HG02642 (cell line): ENCODE measurements around the gene EIF4A3.
A peak's percentile ranks its signal among the peaks of the same experiment; 100 is the strongest.
"Not testable (repeated sequence)": the region's sequence is repeated elsewhere in the genome, so short reads cannot be mapped to it uniquely, and the experiment has no call there.

Experiments used
- ATAC-seq: cut with Tn5 transposase; IDR thresholded peaks from one replicate; pipeline ENCODE4 v1.9.1; 2021; ENCODE audit warnings: mild to moderate bottlenecking; ENCODE audit not compliant: unreplicated experiment, poor library complexity

EIF4A3 gene

DNA sequence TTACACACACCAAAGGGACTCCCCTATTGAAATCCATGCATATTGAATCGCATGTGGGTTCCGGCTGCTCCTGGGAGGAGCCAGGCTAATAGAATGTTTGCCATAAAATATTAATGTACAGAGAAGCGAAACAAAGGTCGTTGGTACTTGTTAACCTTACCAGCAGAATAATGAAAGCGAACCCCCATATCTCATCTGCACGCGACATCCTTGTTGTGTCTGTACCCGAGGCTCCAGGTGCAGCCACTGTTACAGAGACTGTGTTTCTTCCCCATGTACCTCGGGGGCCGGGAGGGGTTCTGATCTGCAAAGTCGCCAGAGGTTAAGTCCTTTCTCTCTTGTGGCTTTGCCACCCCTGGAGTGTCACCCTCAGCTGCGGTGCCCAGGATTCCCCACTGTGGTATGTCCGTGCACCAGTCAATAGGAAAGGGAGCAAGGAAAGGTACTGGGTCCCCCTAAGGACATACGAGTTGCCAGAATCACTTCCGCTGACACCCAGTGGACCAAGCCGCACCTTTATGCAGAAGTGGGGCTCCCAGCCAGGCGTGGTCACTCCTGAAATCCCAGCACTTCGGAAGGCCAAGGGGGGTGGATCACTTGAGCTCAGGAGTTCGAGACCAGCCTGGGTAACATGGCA is 43.4 kb downstream of the EIF4A3 start:
- no peak for ATAC-seq

DNA sequence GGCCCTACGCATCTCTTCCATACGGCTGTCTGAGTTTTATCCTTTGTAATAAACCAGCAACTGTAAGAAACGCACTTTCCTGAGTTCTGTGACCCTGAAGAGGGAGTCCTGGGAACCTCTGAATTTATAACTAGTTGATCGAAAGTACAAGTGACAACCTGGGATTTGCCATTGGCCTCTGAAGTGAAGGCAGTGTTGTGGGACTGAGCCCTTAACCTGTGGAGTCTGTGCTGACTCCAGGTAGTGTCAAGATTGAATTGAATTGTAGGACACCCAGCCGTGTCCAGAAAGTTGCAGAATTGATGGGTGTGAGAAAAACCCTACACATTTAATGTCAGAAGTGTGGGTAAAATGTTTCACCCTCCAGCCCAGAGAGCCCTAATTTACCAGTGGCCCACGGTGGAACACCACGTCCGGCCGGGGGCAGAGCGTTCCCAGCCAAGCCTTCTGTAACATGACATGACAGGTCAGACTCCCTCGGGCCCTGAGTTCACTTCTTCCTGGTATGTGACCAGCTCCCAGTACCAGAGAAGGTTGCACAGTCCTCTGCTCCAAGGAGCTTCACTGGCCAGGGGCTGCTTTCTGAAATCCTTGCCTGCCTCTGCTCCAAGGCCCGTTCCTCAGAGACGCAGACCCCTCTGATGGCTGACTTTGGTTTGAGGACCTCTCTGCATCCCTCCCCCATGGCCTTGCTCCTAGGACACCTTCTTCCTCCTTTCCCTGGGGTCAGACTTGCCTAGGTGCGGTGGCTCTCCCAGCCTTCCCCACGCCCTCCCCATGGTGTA is 44.1 kb downstream of the EIF4A3 start:
- ATAC-seq: no peak

DNA sequence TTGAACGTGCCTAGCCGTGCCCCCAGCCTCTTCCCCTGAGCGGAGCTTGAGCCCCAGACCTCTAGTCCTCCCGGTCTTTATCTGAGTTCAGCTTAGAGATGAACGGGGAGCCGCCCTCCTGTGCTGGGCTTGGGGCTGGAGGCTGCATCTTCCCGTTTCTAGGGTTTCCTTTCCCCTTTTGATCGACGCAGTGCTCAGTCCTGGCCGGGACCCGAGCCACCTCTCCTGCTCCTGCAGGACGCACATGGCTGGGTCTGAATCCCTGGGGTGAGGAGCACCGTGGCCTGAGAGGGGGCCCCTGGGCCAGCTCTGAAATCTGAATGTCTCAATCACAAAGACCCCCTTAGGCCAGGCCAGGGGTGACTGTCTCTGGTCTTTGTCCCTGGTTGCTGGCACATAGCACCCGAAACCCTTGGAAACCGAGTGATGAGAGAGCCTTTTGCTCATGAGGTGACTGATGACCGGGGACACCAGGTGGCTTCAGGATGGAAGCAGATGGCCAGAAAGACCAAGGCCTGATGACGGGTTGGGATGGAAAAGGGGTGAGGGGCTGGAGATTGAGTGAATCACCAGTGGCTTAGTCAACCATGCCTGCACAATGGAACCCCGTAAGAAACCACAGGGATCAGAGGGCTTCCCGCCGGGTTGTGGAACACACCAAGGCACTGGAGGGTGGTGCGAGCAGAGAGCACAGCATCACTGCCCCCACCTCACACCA is 44.8 kb downstream of the EIF4A3 start:
- peak; percentile 16 for ATAC-seq

DNA sequence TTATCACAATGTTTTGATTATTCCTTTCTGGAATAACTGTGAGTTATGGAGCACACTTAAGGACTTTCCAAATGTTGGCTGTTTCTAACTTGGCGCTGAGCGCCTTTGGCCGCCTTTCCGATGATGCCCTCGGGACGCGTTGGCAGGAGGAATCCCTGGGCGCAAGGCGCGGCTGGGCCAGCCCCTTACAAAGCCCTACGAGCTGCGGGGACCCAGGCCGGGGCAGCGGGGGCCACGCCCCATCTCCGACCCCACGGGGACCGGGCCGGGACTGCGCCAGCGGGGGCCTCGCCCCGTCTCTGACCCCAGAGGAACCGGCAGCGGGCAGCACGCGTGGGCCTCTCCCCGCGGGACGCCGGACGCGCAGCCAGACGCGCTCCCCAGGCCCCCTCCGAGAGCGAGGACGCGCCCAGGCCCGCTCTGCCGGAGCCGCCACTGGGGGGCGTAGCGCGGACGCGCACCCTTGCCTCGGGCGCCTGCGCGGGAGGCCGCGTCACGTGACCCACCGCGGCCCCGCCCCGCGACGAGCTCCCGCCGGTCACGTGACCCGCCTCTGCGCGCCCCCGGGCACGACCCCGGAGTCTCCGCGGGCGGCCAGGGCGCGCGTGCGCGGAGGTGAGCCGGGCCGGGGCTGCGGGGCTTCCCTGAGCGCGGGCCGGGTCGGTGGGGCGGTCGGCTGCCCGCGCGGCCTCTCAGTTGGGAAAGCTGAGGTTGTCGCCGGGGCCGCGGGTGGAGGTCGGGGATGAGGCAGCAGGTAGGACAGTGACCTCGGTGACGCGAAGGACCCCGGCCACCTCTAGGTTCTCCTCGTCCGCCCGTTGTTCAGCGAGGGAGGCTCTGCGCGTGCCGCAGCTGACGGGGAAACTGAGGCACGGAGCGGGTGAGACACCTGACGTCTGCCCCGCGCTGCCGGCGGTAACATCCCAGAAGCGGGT is 45.6 kb downstream of the EIF4A3 start, which contains the start of gene GAA:
Gene GAA, plus strand, starts transcription at position 571 of the 935 bp plus-strand sequence. CDS start 3,006 bp downstream, outside the sequence.
- ATAC-seq: peak; percentile 76

DNA sequence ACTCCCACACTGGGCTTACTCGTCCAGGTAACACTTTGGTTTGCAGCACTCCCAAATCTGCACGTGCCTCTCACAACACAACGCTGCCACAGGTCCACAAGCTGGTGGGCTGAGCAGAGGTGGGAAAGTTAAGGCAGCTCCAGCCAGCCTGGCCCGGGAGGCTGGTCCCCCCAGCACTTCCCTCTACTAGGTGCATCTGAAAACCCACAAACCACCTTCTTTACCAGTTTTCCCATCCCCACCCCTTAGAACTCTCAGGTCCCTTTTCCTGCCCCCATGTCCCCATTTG is 46.9 kb downstream of the EIF4A3 start:
- ATAC-seq: no peak

DNA sequence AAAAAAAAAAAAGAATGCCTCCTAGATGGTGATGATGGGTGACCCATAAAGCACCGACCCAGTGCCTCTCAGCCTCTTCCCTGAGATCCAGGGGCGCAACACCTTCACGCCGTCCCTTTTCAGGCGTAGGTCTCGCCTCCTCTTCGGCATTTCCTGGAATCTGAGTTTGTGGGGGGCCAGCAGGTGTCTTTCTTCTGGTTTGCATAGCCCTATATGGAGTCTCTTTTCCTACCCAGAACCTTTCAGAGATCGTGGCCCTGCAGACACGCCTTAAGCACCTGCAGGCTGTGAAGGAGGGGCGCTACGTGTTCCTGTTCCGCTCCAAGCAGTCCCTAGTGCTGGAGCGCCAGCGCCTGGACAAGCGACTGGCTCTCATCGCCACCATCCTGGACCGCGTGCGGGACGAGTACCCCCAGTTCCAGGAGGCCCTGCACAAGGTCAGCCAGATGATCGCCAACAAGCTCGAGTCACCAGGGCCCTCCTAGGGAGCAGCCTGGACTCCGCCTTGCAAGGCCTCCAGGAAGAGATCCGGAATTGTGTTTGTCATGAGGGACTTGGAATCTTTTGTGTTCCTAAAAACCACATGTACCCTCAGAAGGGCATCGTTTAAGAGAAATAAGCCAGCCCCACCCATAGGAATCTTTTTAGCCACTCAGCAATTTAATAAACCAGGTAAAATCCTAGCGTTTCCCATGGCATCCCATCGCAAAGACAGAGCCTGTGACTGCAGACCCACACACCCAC is 47.5 kb downstream of the EIF4A3 start:
- no peak for ATAC-seq

DNA sequence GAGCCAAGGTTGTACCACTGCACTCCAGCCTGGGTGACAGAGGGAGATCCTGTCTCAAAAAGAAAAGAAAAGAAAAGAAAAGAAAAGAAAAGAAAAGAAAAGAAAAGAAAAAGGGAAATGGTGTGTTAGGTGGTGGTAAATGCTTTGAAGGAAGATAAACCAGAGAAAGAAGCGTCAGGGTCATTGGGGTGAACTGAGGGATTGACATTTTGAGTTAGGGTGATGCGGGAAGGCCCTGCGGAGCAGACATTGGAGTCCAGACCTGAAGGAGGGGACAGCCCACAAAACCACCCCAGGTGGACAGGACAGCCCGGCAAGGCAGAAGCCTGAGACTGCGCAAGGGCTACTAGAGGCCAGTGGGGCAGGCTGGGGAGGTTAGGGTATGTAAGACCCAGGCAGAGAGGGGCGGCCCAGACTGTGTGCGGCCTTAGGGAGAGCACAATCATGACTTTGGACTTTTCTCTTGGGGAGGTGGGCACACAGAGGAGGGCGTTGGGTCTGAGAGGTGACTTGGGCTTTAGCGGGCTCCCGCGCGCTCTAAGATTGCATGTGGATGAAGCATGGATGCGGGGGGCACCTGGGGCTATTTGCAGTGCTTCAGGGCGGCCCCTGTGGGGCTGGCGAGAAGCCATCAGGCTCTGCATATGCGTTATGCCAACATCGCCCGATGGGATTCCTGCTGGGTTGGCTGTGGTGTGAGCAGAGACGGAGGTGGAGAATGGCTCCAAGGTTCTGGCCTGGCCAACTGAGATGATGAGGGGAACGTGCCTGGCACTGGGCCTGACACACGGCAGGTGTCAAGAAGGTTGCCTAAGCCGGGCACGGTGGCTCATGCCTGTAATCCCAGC is 48.9 kb downstream of the EIF4A3 start:
- no peak for ATAC-seq

DNA sequence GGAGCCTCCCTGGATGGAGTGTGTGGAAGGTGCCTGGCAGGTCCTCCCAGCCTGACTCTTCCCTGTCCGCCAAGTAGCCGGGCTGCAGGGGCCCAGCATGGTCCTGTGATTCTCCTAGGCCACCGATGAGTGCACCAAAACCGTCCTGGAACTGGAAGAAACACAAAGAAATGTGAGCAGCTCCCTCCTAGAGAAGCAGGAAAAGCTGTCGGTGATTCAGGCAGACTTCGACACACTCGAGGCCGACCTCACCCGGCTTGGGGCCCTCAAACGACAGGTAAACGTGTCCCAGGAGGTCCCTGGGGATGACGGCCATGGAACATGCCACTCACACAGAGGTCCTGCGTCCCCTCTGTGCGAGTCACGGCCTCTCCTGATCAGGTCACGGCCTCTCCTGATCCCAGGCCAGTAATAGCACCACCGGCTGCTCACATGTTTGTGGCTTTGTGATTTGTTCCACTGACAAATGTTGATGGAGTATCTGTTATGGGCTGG is 49.8 kb downstream of the EIF4A3 start:
- ATAC-seq: no peak

DNA sequence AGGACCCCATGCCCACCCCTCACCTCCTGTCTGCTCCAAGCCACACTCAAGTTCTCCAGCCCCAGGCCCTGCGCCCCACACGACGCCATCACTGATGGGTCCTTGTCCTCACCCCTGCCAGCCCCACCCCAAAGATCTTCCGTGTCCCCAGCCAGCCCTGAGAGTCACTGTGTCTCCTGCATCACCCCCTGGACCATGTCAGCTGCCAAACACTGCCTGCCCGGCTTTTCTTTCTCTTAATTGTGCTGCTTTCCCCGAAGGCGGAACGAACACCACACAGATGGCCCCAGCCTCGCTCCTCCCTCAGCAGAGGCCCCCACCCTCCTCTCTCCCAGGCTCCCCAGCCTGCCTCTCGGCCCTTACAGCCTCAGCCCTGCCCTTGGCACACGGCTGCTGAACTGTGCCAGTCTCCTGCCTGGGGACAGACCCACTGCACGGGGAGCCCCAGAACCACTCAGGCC is 50.3 kb downstream of the EIF4A3 start:
- ATAC-seq: no peak

DNA sequence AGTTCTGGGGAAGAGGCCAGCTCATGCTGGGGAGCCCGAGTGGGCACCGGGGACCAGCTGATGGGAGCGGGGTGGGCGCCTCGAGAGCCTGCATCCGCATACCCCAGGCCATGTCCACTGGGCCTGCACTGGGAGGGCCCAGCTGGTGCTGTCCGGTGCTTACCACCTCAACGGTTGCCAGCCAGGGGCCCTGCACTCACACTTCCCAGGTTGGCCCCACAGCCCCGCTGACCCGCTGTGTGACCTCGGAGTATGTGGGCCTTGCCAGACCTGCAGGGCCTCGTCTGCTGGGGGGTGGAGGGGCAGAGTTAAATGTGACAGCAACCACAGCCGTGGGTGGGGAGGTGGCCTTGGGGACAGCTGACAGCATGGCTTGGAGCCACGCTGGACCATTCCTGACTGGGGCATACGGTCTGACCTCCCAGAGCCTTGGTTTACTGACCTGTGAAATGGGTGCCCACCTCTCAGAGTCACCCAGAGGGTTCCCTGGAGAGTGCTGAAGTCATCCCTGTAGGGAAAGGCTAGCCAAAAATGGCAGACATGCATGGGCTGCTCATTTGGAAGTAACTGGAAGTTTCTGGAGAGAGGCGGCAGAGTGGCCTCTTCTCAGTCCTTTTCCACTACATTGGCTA is 51.0 kb downstream of the EIF4A3 start:
- ATAC-seq: no peak

DNA sequence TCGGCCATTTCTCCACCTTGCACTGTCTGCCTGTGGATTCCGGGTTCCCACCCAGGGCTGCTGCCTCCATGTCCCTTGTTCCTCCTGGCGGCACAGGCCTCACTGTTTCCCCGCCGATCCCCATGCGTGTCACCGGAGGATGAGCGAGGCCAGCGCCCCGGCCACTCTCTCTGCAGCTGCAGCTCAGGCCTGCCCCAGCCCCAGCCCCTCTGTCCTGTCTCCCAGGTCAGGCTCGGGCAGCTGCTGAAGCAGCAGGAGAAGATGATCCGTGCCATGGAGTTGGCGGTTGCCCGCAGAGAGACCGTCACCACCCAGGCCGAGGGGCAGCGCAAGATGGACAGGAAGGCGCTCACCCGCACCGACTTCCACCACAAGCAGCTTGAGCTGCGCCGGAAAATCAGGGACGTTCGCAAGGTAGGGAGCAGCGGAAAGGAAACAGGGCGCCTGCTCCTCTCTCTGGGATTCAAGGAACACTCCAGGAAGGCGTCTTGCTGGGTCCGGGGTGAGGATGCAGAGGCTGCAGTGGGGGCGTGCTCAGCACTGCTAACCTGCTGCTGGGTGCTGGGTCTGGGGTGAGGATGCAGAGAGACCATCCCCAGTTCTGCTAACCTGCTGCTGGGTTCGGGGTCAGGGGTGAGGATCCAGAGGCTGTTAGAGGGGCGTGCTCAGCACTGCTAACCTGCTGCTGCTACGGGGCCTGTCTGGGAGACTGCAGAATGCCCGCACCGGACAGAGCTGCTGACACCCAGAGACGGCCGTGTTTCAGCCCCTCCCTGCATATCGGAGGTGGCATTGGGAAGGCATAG is 51.7 kb downstream of the EIF4A3 start:
- no peak for ATAC-seq

DNA sequence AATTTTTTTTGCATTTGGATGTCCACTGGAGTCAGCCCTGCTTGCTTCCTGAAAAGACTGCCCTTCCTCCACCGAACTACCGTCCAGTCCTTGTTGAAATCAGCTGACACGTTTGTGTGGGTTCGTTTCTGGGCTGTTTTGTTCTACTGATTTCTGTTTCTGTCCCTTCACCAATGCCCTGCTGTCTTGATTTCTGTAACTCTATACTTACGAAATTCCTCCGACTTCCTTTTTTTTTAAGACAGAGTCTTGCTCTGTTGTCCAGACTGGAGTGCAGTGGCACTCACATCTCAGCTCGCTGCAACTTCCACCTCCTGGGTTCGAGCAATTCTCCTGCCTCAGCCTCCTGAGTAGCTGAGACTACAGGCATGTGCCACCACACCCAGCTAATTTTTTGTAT is 54.0 kb downstream of the EIF4A3 start:
- no peak for ATAC-seq

DNA sequence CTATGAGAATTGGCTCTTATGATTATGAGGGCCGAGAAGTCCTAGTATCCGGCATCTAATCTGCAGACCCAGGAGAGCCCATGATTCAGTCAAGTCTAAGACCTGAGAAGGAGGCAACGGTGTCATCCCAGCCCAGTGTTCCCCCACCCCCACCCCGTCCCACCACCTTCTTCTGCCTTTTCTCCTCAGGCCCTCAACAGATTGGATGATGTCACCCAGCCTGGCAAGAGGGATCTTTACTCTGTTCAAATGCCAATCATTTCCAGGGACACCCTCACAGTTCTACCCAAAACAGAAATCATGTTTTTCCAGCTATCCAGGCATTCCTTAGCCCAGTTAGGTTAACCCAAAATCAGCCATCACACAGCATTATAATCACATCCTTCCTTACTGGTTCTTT is 55.6 kb downstream of the EIF4A3 start:
- no peak for ATAC-seq

DNA sequence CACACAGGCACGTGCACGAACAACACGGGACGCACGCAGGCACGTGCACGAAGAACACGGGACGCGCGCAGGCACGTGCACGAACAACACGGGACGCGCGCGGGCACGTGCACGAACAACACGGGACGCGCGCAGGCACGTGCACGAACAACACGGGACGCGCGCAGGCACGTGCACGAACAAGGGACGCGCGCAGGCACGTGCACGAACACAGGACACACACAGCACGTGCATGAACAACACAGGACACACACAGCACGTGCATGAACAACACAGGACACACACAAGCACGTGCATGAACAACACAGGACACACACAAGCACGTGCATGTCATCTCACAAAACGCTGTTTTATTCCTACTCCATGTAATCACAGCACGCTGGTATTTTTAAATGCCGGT is 56.8 kb downstream of the EIF4A3 start:
- not testable (repeated sequence) for ATAC-seq

DNA sequence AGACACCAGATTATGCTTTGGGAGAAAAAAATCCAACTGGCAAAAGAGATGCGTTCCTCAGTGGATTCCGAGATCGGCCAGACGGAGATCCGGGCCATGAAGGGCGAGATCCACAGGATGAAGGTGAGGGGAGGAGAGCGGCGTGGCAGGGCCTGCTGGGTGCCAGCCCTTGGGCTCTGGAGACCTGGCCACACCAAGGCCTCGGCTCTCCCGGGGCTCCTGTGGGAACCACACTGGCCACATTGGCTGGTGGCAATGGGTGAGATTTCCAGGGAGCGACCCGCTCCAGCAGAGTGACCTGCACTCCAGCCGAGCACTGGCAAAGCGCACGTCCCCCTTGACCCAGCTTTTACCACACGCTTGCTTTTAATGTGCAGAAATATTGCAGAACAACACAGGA is 57.2 kb downstream of the EIF4A3 start:
- ATAC-seq: no peak

DNA sequence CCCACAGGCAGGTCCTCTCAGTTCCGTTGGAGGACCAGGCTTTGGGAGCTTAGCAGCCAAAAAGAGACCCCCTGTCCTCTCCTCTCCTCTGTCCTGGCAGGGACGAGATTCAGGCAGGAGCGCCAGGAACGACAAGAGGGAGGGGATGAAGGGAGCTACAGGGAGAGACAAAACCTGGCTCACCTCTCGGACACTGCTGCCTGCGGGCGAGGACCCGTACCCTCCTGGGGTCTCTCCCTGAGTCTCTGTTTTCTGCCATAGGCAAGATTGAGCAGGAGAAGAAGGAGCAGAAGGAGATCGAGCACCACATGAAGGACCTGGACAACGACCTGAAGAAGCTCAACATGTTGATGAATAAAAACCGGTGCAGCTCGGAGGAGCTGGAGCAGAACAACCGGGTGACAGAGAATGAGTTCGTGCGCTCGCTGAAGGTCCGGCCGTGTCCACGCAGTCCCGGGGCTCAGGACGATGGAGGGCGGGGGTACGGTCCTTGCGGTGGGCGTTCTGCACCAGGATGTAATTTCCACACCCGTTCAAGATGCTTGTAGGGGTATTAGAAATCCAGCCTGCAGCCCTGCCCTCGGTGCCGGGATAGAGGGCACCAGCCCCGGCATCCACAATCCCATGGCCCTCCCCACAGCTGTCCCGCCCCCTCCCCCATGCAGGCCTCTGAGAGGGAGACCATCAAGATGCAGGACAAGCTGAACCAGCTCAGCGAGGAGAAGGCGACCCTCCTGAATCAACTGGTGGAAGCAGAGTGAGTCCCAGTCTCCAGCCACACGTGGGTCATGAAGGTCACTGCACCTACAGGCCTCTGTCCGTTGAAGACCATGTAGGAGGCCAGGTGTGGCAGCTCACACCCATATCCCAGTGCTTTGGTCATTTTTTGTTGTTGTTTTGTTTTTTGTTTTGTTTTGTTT is 59.3 kb downstream of the EIF4A3 start:
- ATAC-seq: no peak
